Spinal cord (tissue), 10 donors: ENCODE measurements around the gene SLC44A4. TPM values are rescaled to one million over a fixed set of nuclear protein-coding genes. Genes with fewer than 3 reads are reported as not detected.

ENCODE experiments used
- DNase-seq, 6 donors: peaks; one replicate each; pipeline versions ENCODE4 v3.0.0 to v3.0.0-alpha.2; 2013 to 2015; ENCODE audit warnings: low spot score in 6 of 6, low read depth in 4 of 6
- H3K27ac ChIP-seq: one replicate; pipeline ENCODE4 v1.5.1; 2013; ENCODE audit warnings: low read depth, low read length, control low read depth
- H3K27me3 ChIP-seq: one replicate; pipeline ENCODE4 v1.6.1; 2013; ENCODE audit warnings: low read length; ENCODE audit not compliant: control insufficient read depth, insufficient read depth
- H3K36me3 ChIP-seq: one replicate; pipeline ENCODE4 v1.6.1; 2013; ENCODE audit warnings: low read length; ENCODE audit not compliant: control insufficient read depth, insufficient read depth
- H3K4me1 ChIP-seq: one replicate; pipeline ENCODE4 v1.6.1; 2013; ENCODE audit warnings: low read length; ENCODE audit not compliant: control insufficient read depth, insufficient read depth
- H3K4me3 ChIP-seq: one replicate; pipeline ENCODE4 v1.5.1; 2013; ENCODE audit warnings: low read depth, low read length, control low read depth
- H3K9me3 ChIP-seq: one replicate; pipeline ENCODE4 v1.6.1; 2013; ENCODE audit warnings: low read length; ENCODE audit not compliant: control insufficient read depth, insufficient read depth
- WGBS: methylation state at CpG from one replicate; pipeline ENCODE4 v1.1.5; 2013; ENCODE audit warnings: missing lambda C conversion rate; ENCODE audit not compliant: insufficient coverage; 5-methylcytosine and 5-hydroxymethylcytosine counted together
- polyA plus RNA-seq, 2 donors: library from polyadenylated mRNA; unstranded; fragments of 120-200 nt; gene quantifications; one replicate each; pipeline ENCODE4 v1.2.1, GENCODE V29; 2013; ENCODE audit not compliant: insufficient read length in 2 of 2
- small RNA-seq: library from RNA; depleted of rRNA; stranded (forward); fragments of <200 nt; gene quantifications from one replicate; pipeline ENCODE3, GENCODE V24; 2014; ENCODE audit warnings: low replicate concordance
- total RNA-seq, 2 donors: library from RNA; depleted of rRNA in 1 of 2; stranded (reverse); fragments of 120-200 nt in 1 of 2; fragments of >200 nt in 1 of 2; gene quantifications; one replicate each; pipeline versions ENCODE4 v1.2.3 to v1.2.4, GENCODE V29; 2013 to 2014
- donor health status: healthy.

Gene SLC44A4
- total and polyA plus RNA-seq, 4 donors = 0.20 to 1.1 (median 0.77) TPM

DNA sequence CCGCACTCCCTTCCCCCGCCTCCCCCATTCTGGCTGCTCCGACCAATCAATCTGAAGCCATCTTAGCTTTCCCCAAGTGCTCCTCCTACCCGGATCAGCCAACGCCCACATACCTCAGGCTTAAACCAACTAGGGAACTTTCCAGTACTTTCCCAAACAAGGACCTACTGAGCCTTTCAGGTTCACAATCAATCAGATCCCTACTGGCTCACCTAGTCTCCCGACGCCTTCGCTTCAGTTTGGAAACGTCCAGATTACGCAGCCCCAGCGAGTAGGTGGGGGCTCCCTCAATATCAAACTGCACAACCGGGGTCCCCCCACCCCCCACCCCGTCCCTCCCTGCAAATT is 64.1 kb downstream of the SLC44A4 start:
- Histone ChIP-seq H3K9me3 (no peaks in the 10 kb centered on the region), H3K27ac (peak overlapping the region; percentile 100), H3K4me1 (peaks cover 23% of the 10 kb centered on the region), H3K4me3 (peak overlapping the region; percentile 77), H3K27me3 (no peaks in the 10 kb centered on the region), H3K36me3 (peaks cover 8% of the 10 kb centered on the region)
- WGBS = 0% methylated on average over 12 of the region's 13 CpGs
- DNase-seq = peak; percentile 90 to 99 (median 92)

DNA sequence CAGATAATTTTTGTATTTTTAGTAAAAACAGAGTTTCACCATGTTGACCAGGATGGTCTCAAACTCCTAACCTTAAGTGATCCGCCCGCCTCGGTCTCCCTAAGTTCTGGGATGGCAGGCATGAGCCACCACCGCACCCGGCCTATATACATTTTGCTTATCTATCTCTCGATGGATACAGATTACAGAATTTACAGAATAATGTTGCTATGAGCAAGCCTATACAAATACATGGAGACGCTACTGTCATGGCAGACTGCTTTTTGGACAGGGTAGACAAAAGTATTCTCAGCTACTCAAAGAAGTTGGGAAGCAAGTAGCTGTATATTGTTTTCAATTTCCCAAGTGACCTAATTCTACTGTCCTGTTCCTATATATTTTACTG is 65.3 kb downstream of the SLC44A4 start:
- Histone ChIP-seq H3K27ac (peak overlapping the region; percentile 100), H3K27me3 (no peaks in the 10 kb centered on the region), H3K4me3 (no peak overlapping the region), H3K9me3 (no peaks in the 10 kb centered on the region), H3K4me1 (peaks cover 16% of the 10 kb centered on the region), H3K36me3 (peaks cover 8% of the 10 kb centered on the region)
- no CpG with 5 or more reads among the region's 7 CpGs for whole genome bisulfite sequencing
- DNase-seq = no peak

Small RNAs within 50 kb of the gene (small RNA-seq; reads per million reads assigned to genes)
- gene SNORD48 = 111 reads per million, percentile 98 among the genes with 10 or more reads in this experiment
- not detected for gene SNORD52

Other genes starting within 250 kb of the SLC44A4 start
Only the 30 nearest of the 35 such genes appear.
- gene GPANK1, start 214.0 kb downstream of the SLC44A4 start, total RNA-seq = 10 to 100 TPM in 1 of 2 donors, 1 to 10 TPM in 1; 9.1 to 15.3 TPM
- gene GPANK1, start 214.0 kb downstream of the SLC44A4 start, polyA plus RNA-seq = 10 to 100 TPM; 16.9 to 19.9 TPM
- 100 to 1,000 TPM in 1 of 2 donors, 10 to 100 TPM in 1; 54.3 to 183 TPM for gene CSNK2B, start 212.9 kb downstream of the SLC44A4 start, total RNA-seq
- 100 to 1,000 TPM; 213 to 215 TPM for gene CSNK2B, start 212.9 kb downstream of the SLC44A4 start, polyA plus RNA-seq
- 1 to 10 TPM; 2.1 to 8.6 TPM for gene LY6G5B, start 209.0 kb downstream of the SLC44A4 start, total RNA-seq
- 10 to 100 TPM; 17.6 to 35.6 TPM for gene LY6G5B, start 209.0 kb downstream of the SLC44A4 start, polyA plus RNA-seq
- gene LY6G5C, start 197.9 kb downstream of the SLC44A4 start, total RNA-seq = 1 to 10 TPM in 1 of 2 donors, under 1 TPM in 1; 0.40 to 3.3 TPM
- gene LY6G5C, start 197.9 kb downstream of the SLC44A4 start, polyA plus RNA-seq = 10 to 100 TPM in 1 of 2 donors, 1 to 10 TPM in 1; 8.5 to 13.1 TPM
- gene ABHD16A, start 175.7 kb downstream of the SLC44A4 start, total RNA-seq = 10 to 100 TPM; 51.8 to 83.6 TPM
- gene ABHD16A, start 175.7 kb downstream of the SLC44A4 start, polyA plus RNA-seq = 10 to 100 TPM; 72.0 to 85.8 TPM
- gene LY6G6F, start 172.1 kb downstream of the SLC44A4 start, total RNA-seq = under 1 TPM in 1 of 2 donors, not detected in 1; 0.30 TPM
- gene LY6G6F, start 172.1 kb downstream of the SLC44A4 start, polyA plus RNA-seq = under 1 TPM in 1 of 2 donors, not detected in 1; 0.27 TPM
- gene LY6G6D, start 163.6 kb downstream of the SLC44A4 start, total RNA-seq = 1 to 10 TPM; 1.1 to 6.6 TPM
- 1 to 10 TPM in 1 of 2 donors, under 1 TPM in 1; 0.51 to 2.3 TPM for gene LY6G6D, start 163.6 kb downstream of the SLC44A4 start, polyA plus RNA-seq
- under 1 TPM in 1 of 2 donors, not detected in 1; 0.17 TPM for gene LY6G6C, start 157.3 kb downstream of the SLC44A4 start, total RNA-seq
- 1 to 10 TPM in 1 of 2 donors, under 1 TPM in 1; 0.71 to 1.2 TPM for gene LY6G6C, start 157.3 kb downstream of the SLC44A4 start, polyA plus RNA-seq
- under 1 TPM in 1 of 2 donors, not detected in 1; 0.17 TPM for gene MPIG6B, start 155.6 kb downstream of the SLC44A4 start, total RNA-seq
- 1 to 10 TPM in 1 of 2 donors, under 1 TPM in 1; 0.81 to 1.3 TPM for gene MPIG6B, start 155.6 kb downstream of the SLC44A4 start, polyA plus RNA-seq
- gene DDAH2, start 149.7 kb downstream of the SLC44A4 start, total RNA-seq = 100 to 1,000 TPM in 1 of 2 donors, 10 to 100 TPM in 1; 62.9 to 207 TPM
- 100 to 1,000 TPM; 159 to 178 TPM for gene DDAH2, start 149.7 kb downstream of the SLC44A4 start, polyA plus RNA-seq
- gene CLIC1, start 142.5 kb downstream of the SLC44A4 start, total RNA-seq = 100 to 1,000 TPM in 1 of 2 donors, 10 to 100 TPM in 1; 96.3 to 322 TPM
- gene CLIC1, start 142.5 kb downstream of the SLC44A4 start, polyA plus RNA-seq = 10 to 100 TPM; 73.5 to 87.1 TPM
- 10 to 100 TPM in 1 of 2 donors, 1 to 10 TPM in 1; 6.2 to 20.2 TPM for gene MSH5, start 139.0 kb downstream of the SLC44A4 start, total RNA-seq
- 10 to 100 TPM; 18.9 to 38.8 TPM for gene MSH5, start 139.0 kb downstream of the SLC44A4 start, polyA plus RNA-seq
- gene SAPCD1, start 116.3 kb downstream of the SLC44A4 start, total RNA-seq = 1 to 10 TPM; 3.4 to 9.5 TPM
- 10 to 100 TPM; 10.5 to 11.1 TPM for gene SAPCD1, start 116.3 kb downstream of the SLC44A4 start, polyA plus RNA-seq
- 1 to 10 TPM; 1.8 to 2.9 TPM for gene VWA7, start 101.7 kb downstream of the SLC44A4 start, total RNA-seq
- 1 to 10 TPM; 4.0 to 4.3 TPM for gene VWA7, start 101.7 kb downstream of the SLC44A4 start, polyA plus RNA-seq
- 10 to 100 TPM; 25.3 to 35.5 TPM for gene VARS1, start 83.2 kb downstream of the SLC44A4 start, total RNA-seq
- gene VARS1, start 83.2 kb downstream of the SLC44A4 start, polyA plus RNA-seq = 10 to 100 TPM; 66.1 to 70.6 TPM
- gene LSM2, start 72.0 kb downstream of the SLC44A4 start, total RNA-seq = 10 to 100 TPM; 18.0 to 45.7 TPM
- gene LSM2, start 72.0 kb downstream of the SLC44A4 start, polyA plus RNA-seq = 10 to 100 TPM; 54.4 to 63.3 TPM
- 1 to 10 TPM; 3.3 to 4.8 TPM for gene HSPA1L, start 63.7 kb downstream of the SLC44A4 start, total RNA-seq
- gene HSPA1L, start 63.7 kb downstream of the SLC44A4 start, polyA plus RNA-seq = 1 to 10 TPM; 5.1 to 6.1 TPM
- gene HSPA1A, start 63.5 kb downstream of the SLC44A4 start, total RNA-seq = 100 to 1,000 TPM; 221 to 541 TPM
- 100 to 1,000 TPM; 117 to 175 TPM for gene HSPA1A, start 63.5 kb downstream of the SLC44A4 start, polyA plus RNA-seq
- 100 to 1,000 TPM; 285 to 696 TPM for gene HSPA1B, start 51.3 kb downstream of the SLC44A4 start, total RNA-seq
- gene HSPA1B, start 51.3 kb downstream of the SLC44A4 start, polyA plus RNA-seq = 100 to 1,000 TPM; 113 to 166 TPM
- gene NEU1, start 16.2 kb downstream of the SLC44A4 start, total RNA-seq = 10 to 100 TPM; 21.9 to 47.5 TPM
- gene NEU1, start 16.2 kb downstream of the SLC44A4 start, polyA plus RNA-seq = 10 to 100 TPM; 23.6 to 25.5 TPM
- gene EHMT2, start 18.7 kb upstream of the SLC44A4 start, total RNA-seq = 10 to 100 TPM; 44.7 to 64.8 TPM
- 100 to 1,000 TPM; 112 to 125 TPM for gene EHMT2, start 18.7 kb upstream of the SLC44A4 start, polyA plus RNA-seq
- 1 to 10 TPM; 7.8 to 8.6 TPM for gene ZBTB12, start 23.1 kb upstream of the SLC44A4 start, total RNA-seq
- 10 to 100 TPM; 36.6 to 37.9 TPM for gene ZBTB12, start 23.1 kb upstream of the SLC44A4 start, polyA plus RNA-seq
- 10 to 100 TPM in 1 of 2 donors, 1 to 10 TPM in 1; 8.4 to 23.1 TPM for gene C2, start 48.7 kb upstream of the SLC44A4 start, total RNA-seq
- 10 to 100 TPM; 10.8 to 14.7 TPM for gene C2, start 48.7 kb upstream of the SLC44A4 start, polyA plus RNA-seq
- gene CFB, start 67.1 kb upstream of the SLC44A4 start, total RNA-seq = 10 to 100 TPM; 11.6 to 21.8 TPM
- gene CFB, start 67.1 kb upstream of the SLC44A4 start, polyA plus RNA-seq = 1 to 10 TPM; 1.6 to 7.7 TPM
- gene NELFE, start 80.0 kb upstream of the SLC44A4 start, total RNA-seq = 10 to 100 TPM; 37.8 to 75.5 TPM
- 10 to 100 TPM; 73.3 to 78.3 TPM for gene NELFE, start 80.0 kb upstream of the SLC44A4 start, polyA plus RNA-seq
- gene SKIC2, start 80.2 kb upstream of the SLC44A4 start, total RNA-seq = 10 to 100 TPM; 24.0 to 37.9 TPM
- gene SKIC2, start 80.2 kb upstream of the SLC44A4 start, polyA plus RNA-seq = 10 to 100 TPM; 49.2 to 60.5 TPM
- gene DXO, start 93.1 kb upstream of the SLC44A4 start, total RNA-seq = 10 to 100 TPM in 1 of 2 donors, 1 to 10 TPM in 1; 7.9 to 19.5 TPM
- gene DXO, start 93.1 kb upstream of the SLC44A4 start, polyA plus RNA-seq = 10 to 100 TPM; 26.4 to 32.7 TPM
- gene C4A, start 103.1 kb upstream of the SLC44A4 start, total RNA-seq = 100 to 1,000 TPM in 1 of 2 donors, 10 to 100 TPM in 1; 68.4 to 107 TPM
- gene C4A, start 103.1 kb upstream of the SLC44A4 start, polyA plus RNA-seq = 10 to 100 TPM; 47.5 to 55.8 TPM
- 100 to 1,000 TPM in 1 of 2 donors, 10 to 100 TPM in 1; 67.4 to 113 TPM for gene C4B, start 135.8 kb upstream of the SLC44A4 start, total RNA-seq
- 10 to 100 TPM; 52.1 to 72.7 TPM for gene C4B, start 135.8 kb upstream of the SLC44A4 start, polyA plus RNA-seq
- gene CYP21A2, start 159.4 kb upstream of the SLC44A4 start, total RNA-seq = under 1 TPM; 0.30 to 0.61 TPM
- gene CYP21A2, start 159.4 kb upstream of the SLC44A4 start, polyA plus RNA-seq = 1 to 10 TPM; 2.7 to 4.9 TPM